GM19467 (cell line): ENCODE results near the gene ZNF662.

Experiments used
- ATAC-seq: cut with Tn5 transposase; IDR thresholded peaks from one replicate; pipeline ENCODE4 v1.9.1; 2021; ENCODE audit warnings: mild to moderate bottlenecking, moderate library complexity; ENCODE audit not compliant: unreplicated experiment

Gene ZNF662

DNA sequence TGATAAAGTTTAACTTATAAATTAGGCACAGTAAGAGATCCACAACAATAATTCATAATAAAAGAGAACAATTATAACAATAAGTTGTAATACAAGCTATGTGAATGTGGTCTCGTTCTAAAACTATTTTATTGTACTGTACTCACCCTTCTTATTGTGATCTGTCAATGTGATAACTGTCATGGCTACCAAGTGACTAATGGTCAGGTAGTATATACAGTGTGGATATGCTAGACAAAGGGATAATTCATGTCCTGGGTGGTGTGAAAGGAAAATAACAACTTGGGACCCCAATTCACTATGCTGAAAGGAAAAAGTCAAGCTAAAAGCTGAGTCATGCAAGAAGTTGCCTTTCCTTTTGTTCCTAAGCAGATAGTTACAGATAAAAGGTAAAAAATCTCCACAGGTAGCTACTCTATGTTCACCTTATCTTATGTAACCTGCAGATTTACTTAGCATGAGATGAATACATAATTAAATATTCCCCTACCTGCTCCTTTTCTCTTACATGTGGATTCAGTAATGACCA, 19.6 kb upstream of the ZNF662 start:
- no peak for ATAC-seq

DNA sequence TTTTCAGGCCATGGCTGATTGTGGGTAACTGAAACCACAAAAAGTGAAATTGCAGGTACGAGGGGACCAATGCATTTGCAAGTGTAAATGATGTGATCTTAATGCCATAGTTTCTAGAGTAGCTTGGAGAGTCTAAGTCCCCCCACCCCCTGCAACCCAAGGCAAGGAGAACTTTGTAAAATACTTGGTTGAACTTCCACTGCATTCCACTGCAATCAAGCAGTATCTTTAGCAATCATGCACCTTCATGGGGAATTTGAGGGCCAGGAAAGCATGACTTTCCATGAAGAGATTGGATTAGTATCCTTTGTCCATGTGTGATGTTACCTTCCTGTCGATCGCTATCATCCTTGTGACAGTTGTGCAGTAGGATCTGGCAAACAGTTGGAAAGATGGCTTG, 18.9 kb upstream of the ZNF662 start:
- ATAC-seq = no peak

DNA sequence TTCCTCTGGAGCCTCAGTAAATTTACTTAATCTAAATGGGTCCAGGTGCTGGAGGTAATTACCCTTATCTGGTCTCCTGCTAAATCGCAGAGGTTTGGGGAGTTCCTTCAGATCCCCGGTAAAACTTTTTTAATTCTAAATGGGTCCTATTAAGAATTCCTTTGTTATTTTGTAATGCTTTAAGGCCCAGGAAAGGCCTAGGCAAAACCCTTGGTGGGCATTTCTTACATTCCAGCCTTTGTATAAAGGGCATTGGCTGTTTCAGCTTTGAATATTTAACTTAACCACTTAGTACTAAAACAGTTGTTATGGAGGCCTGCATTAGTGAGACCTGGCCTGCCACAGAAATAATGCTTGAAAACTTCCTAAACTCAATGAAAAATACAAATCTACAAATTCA, 14.9 kb upstream of the ZNF662 start:
- ATAC-seq = no peak

DNA sequence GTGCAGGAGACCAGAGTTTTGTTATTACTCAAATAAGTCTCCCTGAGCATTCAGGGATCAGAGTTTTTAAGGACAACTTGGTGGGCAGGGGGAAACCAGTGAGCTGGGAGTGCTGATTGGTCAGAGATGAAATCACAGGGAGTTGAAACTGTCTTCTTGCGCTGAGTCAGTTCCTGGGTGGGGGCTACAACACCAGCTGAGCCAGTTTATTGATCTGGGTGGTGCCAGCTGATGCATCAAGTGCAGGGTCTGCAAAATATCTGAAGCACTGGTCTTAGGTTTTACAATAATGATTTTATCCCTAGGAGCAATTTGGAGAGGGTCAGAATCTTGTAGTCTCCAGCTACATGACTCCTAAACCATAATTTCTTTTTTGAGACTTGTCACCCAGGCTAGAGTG, 13.8 kb upstream of the ZNF662 start:
- no peak for ATAC-seq

DNA sequence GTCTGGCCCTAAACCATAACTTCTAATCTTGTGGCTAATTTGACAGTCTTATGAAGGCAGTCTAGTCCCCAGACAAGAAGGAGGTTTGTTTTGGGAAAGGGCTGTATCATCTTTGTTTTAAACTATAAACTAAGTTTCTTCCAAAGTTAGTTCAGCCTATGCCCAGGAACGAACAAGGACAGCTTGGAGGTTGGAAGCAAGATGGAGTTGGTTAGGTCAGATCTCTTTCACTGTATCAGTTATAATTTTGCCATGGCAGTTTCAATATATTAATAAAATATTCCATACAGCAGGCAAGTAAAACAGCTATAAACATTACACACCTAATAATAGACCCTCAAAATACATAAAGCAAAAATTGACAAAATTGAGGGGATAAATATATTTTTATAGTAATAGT, 13.1 kb upstream of the ZNF662 start:
- ATAC-seq = no peak

DNA sequence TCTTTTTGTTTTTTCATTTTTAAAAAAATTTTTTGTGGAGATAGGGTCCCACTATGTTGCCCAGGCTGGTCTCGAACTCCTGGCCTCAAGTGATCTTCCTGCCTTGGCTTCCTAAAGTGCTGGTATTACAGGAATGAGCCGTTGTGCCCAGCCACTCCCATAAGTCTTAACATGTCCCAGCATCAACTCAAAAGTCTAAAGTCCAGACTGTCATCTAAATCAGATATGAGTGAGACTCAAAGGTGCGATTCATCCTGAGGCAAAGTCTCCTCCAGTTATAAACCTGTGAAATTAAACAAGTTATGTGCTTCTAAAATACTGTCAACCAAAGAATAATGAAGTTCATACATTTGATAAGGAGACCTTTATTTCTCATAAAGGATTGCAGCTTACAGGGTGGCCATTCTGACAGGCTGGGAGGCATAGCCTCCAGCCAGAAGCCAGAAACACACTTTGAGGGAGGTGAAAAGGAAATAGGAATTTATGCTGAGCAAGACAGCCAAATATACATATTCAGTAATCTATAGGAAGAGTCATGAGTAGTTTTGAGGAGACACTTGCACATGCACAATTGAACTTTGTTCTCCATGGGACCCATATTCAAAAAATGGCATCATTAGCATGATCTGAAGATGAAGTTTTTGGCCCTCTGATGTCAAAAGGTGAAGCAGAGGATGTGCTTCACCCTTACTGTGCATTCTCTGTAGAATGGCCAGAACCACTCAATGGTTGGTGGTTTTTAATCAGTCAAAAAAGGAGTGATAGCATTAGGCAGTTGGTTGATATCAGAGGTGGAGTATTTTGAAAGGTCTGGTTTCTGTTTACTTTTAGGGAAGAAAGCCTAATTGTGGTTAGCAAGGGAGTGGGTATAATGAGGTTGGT, 11.0 kb upstream of the ZNF662 start:
- ATAC-seq = no peak

DNA sequence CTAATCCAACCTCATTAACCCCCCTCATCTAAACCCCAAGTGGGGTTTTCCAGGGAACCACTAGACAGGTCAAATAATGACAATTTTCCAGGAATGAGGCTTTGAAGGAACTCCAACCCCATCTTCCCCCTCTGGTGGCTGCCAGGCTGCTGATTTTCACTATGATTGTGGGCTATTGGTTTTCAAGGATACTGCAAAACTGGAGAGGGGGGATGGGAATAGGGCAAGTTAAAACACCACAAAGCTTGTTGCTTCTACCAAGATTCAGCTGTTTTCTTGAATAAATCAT, 10.4 kb upstream of the ZNF662 start:
- ATAC-seq = no peak

- no peak for ATAC-seq
These were observed 6.9 kb upstream of the ZNF662 start for GRCh38 chr3:42898896-42899675.

DNA sequence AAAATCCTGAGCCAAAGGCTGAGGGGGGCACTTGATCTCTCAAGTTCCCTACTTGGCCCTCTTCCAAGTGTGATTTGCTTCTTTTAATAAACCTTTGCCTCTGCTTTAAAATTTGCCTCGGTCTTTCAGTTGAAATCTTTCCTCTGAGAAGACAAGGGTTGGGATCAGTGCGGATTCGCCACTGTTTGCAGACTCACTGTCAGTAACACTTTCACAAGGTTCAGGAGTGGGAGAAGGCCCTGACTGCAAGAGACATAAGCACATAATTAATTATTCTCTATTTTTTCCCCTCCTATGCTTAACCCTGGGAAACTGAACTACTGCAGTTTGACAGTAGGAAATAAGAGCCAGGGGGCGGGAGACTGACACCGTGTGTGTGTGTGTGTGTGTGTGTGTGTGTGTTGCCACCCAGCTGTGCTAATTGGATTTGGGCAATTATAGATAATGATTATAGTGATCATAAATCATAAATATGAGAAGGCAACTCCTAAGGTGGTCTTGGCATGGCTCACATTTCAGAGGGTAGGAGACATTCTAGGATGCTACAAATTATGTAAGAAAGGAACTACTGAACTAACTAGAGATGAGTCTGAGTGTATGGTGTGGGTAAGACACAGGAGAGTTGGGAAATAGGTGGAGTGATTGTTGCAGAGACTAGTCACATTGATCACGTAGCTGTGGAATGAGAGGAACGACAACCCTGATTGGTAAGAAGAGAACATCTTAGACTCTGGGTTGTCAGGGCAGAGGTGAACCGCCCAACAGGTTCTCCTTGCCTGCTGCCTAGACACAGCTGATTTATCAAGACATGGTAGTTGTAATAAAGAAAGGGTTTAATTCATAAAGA, 5.5 kb upstream of the ZNF662 start:
- ATAC-seq = no peak

GRCh38 chr3:42901073-42901415, 4.9 kb upstream of the ZNF662 start:
- no peak for ATAC-seq

DNA sequence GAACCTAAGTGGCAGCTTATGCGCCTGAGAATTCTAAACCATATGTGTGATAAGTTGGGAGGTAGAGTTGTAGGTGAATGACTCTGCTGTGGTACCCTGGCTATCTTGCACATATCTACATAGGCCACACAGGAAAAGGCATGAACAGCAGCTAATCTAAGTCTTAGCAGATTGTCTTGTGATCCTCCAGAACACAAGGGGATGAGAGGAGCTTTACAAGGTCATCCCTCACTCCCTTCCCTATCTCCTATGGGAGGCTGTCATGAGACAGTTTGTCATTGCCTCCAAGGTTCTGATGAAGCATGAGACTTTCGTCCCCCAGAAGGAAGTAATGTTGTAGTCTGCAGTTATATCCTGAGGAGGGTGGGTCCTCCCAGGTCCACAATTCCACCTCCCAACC, 3.7 kb upstream of the ZNF662 start:
- no peak for ATAC-seq

GRCh38 chr3:42904076-42904475, 1.9 kb upstream of the ZNF662 start:
- no peak for ATAC-seq

DNA sequence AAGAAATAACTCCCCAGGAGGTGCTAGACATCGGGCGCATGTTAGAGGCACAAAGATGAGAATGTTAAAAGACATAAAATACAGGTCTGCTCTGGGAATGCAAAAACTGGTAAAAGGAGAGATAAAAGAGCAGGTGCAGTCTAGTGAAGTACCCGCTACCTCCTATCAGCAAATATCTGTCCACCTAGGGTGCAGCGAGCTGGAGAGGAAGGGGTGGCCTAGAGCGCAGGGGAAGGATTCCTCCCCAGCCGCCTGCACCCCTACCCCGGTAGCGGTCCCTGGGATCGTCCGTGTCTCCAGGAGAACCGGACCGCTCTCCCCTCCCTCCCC, 237 bp upstream of the ZNF662 start:
- ATAC-seq = no peak

GRCh38 chr3:42906848-42907183, 874 bp downstream of the ZNF662 start:
- no peak for ATAC-seq

- no peak for ATAC-seq
These were observed 2.7 kb downstream of the ZNF662 start for GRCh38 chr3:42908675-42909074.

DNA sequence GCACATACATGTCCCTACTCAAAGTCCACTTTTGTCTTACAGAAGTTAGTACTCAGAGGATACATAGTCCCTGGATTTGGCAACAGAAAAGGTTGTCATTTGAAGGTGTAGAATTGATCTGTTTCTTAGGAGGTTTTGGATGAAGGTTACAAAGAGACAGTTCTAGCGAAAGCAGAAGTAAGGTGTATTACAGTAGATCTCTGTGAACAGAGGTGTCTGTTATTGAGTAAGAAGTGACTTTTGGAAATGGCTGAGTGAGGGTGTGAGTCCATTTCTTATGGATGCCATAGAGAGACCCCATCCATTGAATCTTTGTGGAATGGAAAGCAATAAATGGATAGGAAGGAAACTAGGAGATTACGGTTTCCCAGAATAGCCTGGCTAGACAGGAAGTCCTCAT, 5.6 kb downstream of the ZNF662 start:
- ATAC-seq = no peak

GRCh38 chr3:42914771-42915515, 9.0 kb downstream of the ZNF662 start:
- no peak for ATAC-seq

DNA sequence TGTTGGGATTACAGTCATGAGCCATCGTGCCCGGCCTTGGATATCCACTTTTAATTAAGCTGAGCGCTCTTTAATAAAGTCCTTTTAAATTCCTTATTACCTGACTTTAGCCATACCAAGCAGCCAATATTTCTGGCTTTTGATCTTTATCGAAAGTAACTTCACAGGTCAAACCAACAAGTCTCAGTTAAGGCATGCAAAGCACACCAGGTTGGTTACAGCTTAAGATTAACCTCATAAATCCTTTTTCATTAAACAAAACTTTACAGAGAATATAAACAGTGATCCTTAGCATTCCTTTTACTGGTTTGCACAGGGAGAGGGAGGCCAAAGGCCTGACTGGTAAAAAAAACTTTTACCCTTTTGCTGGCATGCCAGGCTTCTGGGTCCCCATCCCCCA, 17.7 kb downstream of the ZNF662 start:
- no peak for ATAC-seq

GRCh38 chr3:42926310-42926709, 20.4 kb downstream of the ZNF662 start:
- ATAC-seq = no peak

- no peak for ATAC-seq
These were observed 28.2 kb downstream of the ZNF662 start for GRCh38 chr3:42934111-42934510.

DNA sequence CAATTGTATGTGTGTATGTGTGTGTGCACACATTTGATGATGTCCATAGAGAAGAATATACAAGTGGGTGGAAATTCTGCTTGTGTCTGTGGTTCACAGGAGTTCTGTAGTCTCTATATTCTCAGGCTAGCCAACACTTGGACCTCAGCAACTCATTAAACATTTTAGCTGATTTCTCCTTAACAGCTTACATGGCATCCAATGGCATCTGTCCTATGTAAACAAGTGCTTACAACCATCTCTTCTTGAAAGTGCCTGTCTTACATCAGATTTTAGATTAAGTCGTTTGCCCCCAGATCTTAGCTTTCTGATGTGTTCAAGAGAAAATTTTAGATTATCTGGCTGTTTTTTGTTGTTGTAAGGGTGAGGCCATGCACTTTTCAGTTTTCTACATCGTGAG, 29.0 kb downstream of the ZNF662 start:
- ATAC-seq = no peak
